Activated B cell treated with CpG ODN at 0.5 μM for 24 hours (primary cell): ENCODE measurements around the gene ERVFRD-1. TPM values are rescaled to one million over a fixed set of nuclear protein-coding genes. Genes with fewer than 3 reads are reported as not detected.

Experiments
- ATAC-seq: fragments of 200-7000 bp; cut with Tn5 transposase; one replicate; pipeline ENCODE4 v1.10.0; 2021; ENCODE audit warnings: low read depth, mild to moderate bottlenecking, moderate library complexity
- CTCF ChIA-PET: fragments of 350-600 bp; sonication (Branson Sonifier 250); formaldehyde crosslinking; loops from one replicate; lab custom pipeline; 2021; ENCODE audit warnings: antibody characterized with exemption; lab: Charles Lee
- POLR2A ChIA-PET: fragments of 350-600 bp; sonication (Branson Sonifier 250); formaldehyde crosslinking; loops from one replicate; lab custom pipeline; 2021; ENCODE audit warnings: antibody characterized with exemption; lab: Charles Lee
- DNase-seq: peaks from one replicate; pipeline ENCODE4 v3.0.0; 2022
- H3K27ac Mint-ChIP-seq: one replicate; pipeline ENCODE4 v1.8.0; 2020; ENCODE audit warnings: mixed read lengths
- H3K27me3 Mint-ChIP-seq: one replicate; pipeline ENCODE4 v1.8.0; 2021; ENCODE audit warnings: mixed read lengths
- H3K36me3 Mint-ChIP-seq: one replicate; pipeline ENCODE4 v1.8.0; 2021; ENCODE audit warnings: low read depth, mixed read lengths
- H3K4me1 Mint-ChIP-seq: one replicate; pipeline ENCODE4 v1.8.0; 2021; ENCODE audit warnings: mixed read lengths
- H3K4me3 Mint-ChIP-seq: one replicate; pipeline ENCODE4 v1.8.0; 2020; ENCODE audit warnings: mild to moderate bottlenecking, mixed read lengths
- H3K9me3 Mint-ChIP-seq: one replicate; pipeline ENCODE4 v1.8.0; 2020; ENCODE audit warnings: mixed read lengths
- intact Hi-C: fragments of 100-400 bp; cut with micrococcal nuclease; formaldehyde crosslinking; loops from one replicate; pipeline ENCODE4 v1.15.1; 2024
- total RNA-seq: library from RNA; stranded (reverse); gene quantifications from 2 replicates; pipeline ENCODE4 v1.2.3, GENCODE V29; 2022
- TF ChIP-seq, protein P1 (sequence below): fragments of 200-600 bp; IDR thresholded peaks from one replicate; pipeline ENCODE4 v1.8.0; 2022; ENCODE audit warnings: antibody characterized with exemption, mild to moderate bottlenecking

Gene ERVFRD-1, protein sequence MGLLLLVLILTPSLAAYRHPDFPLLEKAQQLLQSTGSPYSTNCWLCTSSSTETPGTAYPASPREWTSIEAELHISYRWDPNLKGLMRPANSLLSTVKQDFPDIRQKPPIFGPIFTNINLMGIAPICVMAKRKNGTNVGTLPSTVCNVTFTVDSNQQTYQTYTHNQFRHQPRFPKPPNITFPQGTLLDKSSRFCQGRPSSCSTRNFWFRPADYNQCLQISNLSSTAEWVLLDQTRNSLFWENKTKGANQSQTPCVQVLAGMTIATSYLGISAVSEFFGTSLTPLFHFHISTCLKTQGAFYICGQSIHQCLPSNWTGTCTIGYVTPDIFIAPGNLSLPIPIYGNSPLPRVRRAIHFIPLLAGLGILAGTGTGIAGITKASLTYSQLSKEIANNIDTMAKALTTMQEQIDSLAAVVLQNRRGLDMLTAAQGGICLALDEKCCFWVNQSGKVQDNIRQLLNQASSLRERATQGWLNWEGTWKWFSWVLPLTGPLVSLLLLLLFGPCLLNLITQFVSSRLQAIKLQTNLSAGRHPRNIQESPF
- total RNA-seq, result not detected in 2 replicates

DNA sequence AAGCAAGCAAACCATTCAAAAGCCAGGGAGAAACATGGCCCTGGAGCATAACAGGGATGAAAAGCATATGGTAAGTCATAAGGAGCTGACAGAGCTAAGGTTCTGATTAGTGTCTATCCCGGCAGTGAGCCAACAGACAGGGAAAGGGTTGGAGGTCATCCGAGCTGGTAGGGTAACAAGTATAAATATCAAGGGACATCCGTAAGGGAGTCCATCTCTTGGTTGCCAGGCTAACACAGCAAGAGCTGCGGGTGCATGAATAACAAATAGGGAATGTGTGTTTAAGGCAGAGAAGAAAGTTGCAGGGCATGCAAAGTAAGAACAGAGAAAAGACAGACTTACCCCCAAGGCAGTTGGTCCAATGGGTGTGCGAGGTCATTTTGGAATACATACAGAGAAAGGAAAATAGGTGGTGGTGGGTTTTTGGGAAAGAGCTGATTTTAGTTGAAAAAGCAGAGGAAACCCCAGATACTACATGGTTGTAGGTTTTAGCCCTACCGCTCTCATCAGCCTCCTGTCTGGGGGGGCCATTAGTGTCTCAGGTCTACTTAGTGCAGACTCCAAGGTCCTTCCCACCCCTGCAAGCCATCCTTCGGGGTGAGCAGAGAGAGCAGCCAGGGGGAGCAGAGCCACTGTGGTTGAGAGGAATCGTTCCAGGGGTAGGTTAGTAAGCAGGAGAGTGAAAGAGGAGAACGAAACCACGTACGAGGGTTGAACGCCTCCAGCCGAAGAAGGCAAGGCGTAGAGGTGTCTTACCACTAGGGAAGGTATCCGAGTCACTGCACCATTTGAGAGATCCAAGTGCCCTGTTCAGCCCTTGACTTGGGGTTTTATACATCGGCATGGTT lies at the start of gene ERVFRD-1:
Gene ERVFRD-1, minus strand, starts transcription at position 805 of the 848 bp plus-strand sequence. CDS start 6,415 bp downstream, outside the sequence.
- no peak within 1 kb of the TSS for H3K4me3 Mint-ChIP-seq
- no peak for ATAC-seq

DNA sequence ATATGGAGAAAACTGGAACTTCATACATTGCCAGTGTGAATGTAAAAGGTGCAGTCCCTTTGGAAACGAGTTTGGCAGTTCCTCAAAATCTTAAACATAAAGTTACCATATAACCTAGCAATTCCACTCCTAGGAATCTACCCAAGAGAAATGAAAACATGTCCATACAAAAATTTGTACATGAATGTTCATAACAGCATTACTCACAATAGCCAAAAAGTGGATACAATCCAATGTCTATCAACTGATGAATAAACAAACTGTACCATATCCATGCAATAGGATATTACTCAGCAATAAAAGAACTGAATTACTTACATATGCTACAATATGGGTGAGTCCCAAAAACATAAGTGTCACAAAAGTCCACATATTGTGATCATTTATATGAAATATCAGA lies 48.7 kb upstream of the ERVFRD-1 start:
- H3K9me3 Mint-ChIP-seq, result no peaks in the 10 kb centered on the region
- intact Hi-C loops, result no loop called here
- CTCF ChIA-PET, result no interaction called here
- no peak overlapping the region for H3K27ac Mint-ChIP-seq
- H3K27me3 Mint-ChIP-seq, result no peaks in the 10 kb centered on the region
- H3K36me3 Mint-ChIP-seq, result no peaks in the 10 kb centered on the region
- no peak overlapping the region for H3K4me3 Mint-ChIP-seq
- DNase-seq (no peak), ATAC-seq (no peak)
- TF ChIP-seq, protein P1, sequence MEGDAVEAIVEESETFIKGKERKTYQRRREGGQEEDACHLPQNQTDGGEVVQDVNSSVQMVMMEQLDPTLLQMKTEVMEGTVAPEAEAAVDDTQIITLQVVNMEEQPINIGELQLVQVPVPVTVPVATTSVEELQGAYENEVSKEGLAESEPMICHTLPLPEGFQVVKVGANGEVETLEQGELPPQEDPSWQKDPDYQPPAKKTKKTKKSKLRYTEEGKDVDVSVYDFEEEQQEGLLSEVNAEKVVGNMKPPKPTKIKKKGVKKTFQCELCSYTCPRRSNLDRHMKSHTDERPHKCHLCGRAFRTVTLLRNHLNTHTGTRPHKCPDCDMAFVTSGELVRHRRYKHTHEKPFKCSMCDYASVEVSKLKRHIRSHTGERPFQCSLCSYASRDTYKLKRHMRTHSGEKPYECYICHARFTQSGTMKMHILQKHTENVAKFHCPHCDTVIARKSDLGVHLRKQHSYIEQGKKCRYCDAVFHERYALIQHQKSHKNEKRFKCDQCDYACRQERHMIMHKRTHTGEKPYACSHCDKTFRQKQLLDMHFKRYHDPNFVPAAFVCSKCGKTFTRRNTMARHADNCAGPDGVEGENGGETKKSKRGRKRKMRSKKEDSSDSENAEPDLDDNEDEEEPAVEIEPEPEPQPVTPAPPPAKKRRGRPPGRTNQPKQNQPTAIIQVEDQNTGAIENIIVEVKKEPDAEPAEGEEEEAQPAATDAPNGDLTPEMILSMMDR, result no peak
- POLR2A ChIA-PET, result no interaction called here
- no peaks in the 10 kb centered on the region for H3K4me1 Mint-ChIP-seq

More for the DNA sequence above, at the start of gene ERVFRD-1:
- no peak within 1 kb of the TSS for H3K27ac Mint-ChIP-seq
- H3K9me3 Mint-ChIP-seq, result no peaks in the 10 kb centered on the region
- ChIA-PET POLR2A (no interaction called here), CTCF (no interaction called here)
- H3K36me3 Mint-ChIP-seq, result no peaks in the 10 kb centered on the region
- peaks cover 14% of the 10 kb centered on the region for H3K4me1 Mint-ChIP-seq
- TF ChIP-seq, protein P1, result no peak
- no peak for DNase-seq
- intact Hi-C loops, result no loop called here
- no peaks in the 10 kb centered on the region for H3K27me3 Mint-ChIP-seq

DNA sequence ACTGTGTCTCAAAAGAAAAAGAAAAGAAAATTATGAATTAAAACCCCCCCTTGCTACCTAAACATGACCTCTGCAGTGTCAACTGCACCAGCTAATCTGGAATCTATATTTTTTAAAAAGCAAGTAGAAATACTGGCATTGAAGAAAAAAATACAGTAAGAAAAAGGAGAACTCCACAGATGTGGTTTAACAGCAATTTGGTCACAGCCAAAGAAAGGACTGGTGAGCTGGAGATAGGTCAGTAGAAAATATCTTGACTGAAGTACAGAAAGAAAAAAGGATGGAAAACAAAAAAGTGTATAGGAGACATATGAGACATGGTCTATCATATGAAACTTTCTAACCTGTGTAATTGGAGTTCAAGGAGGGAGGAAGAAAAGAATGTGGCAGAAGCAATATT lies 44.1 kb upstream of the ERVFRD-1 start:
- intact Hi-C loops, result no loop called here
- Mint-ChIP-seq H3K27ac (no peak overlapping the region), H3K4me1 (peaks cover 6% of the 10 kb centered on the region), H3K9me3 (no peaks in the 10 kb centered on the region), H3K27me3 (no peaks in the 10 kb centered on the region), H3K4me3 (no peak overlapping the region), H3K36me3 (no peaks in the 10 kb centered on the region)
- TF ChIP-seq, protein P1, result no peak
- no peak for DNase-seq
- ChIA-PET POLR2A (no interaction called here), CTCF (no interaction called here)
- ATAC-seq, result no peak

DNA sequence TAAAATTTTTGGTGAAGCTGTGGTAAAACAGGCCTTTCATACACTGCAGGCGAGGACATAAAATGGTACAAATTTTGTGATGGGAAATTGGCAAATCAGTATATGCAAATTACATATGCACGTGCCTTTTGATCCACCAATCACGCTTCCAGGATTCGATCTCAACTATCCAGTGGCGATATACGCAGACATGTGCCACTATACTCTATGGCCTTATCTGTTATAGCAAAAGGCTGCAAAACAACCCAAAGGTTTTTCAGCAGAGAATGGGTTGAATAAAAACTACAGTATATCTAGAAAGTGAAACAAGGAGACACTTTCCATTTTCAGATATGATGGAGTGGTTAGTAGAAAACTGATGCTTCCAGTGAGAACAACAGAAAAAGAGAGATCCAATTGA lies 41.9 kb upstream of the ERVFRD-1 start:
- ATAC-seq (no peak), DNase-seq (no peak)
- Mint-ChIP-seq H3K4me1 (peaks cover 6% of the 10 kb centered on the region), H3K4me3 (peak overlapping the region; percentile 79), H3K27ac (no peak overlapping the region), H3K9me3 (no peaks in the 10 kb centered on the region), H3K27me3 (no peaks in the 10 kb centered on the region), H3K36me3 (no peaks in the 10 kb centered on the region)
- intact Hi-C loops, result no loop called here
- TF ChIP-seq, protein P1, result no peak
- ChIA-PET CTCF (no interaction called here), POLR2A (no interaction called here)

DNA sequence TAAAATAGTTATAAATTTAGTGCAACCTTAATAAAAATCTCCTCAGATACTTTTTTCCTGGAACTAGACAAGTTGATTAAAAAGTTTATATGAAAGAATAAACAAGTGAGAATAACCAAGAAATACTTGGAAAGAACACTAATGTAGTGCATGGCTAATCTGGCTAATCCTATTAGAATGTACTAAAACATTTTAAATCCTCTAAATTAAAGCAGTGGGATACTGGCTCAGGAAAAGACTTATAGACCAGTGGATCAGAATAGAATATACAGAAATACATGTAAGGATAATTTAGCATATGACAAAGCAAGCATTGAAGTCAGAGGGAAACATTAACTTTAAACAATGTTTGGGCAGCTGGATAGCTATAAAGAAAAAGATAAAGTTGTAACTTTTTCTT lies 41.1 kb upstream of the ERVFRD-1 start:
- POLR2A ChIA-PET, result no interaction called here
- peaks cover 6% of the 10 kb centered on the region for H3K4me1 Mint-ChIP-seq
- H3K4me3 Mint-ChIP-seq, result no peak overlapping the region
- H3K27me3 Mint-ChIP-seq, result no peaks in the 10 kb centered on the region
- no peak for ATAC-seq
- intact Hi-C loops, result no loop called here
- TF ChIP-seq, protein P1, result no peak
- no peak for DNase-seq
- no peaks in the 10 kb centered on the region for H3K9me3 Mint-ChIP-seq
- CTCF ChIA-PET, result interaction anchor here (0.6 kb wide), 1 partner anchor 88 kb away, joined by 3 read pairs; no protein-coding TSS in a partner anchor
- no peaks in the 10 kb centered on the region for H3K36me3 Mint-ChIP-seq
- no peak overlapping the region for H3K27ac Mint-ChIP-seq
